ENCODE results near the gene PTPRB.

GRCh38 chr12:70556179-70556869 is 80.9 kb downstream of the PTPRB start:
- TF ChIP-seq FOXM1 (IDR thresholded peaks at IDR 0.05; ENCODE audit: borderline replicate concordance) (no peak), BHLHE40 (IDR thresholded peaks at IDR 0.05; ENCODE audit: borderline replicate concordance) (no peak), ARNT (IDR thresholded peaks at IDR 0.05) (no peak), SP1 (IDR thresholded peaks at IDR 0.05) (no peak), LEF1 (IDR thresholded peaks at IDR 0.05; ENCODE audit: borderline replicate concordance) (no peak), FOXA1 (IDR thresholded peaks at IDR 0.05) (no peak), HDGF (IDR thresholded peaks at IDR 0.05; ENCODE audit: borderline replicate concordance) (no peak), ZNF384 (IDR thresholded peaks at IDR 0.05) (no peak), FOXK2 (IDR thresholded peaks at IDR 0.05) (no peak), SUZ12 (IDR thresholded peaks at IDR 0.05) (no peak)

Measured in HEK293T (cell line).